SK-N-SH (cell line): ENCODE results near the gene ZNF148. TPM values are rescaled to one million over a fixed set of nuclear protein-coding genes. Genes with fewer than 3 reads are reported as not detected.

Source experiments
- CTCF ChIA-PET: fragments of 300-600, 350-600 bp; formaldehyde crosslinking; extraction: SDS; loops from one replicate; lab custom pipeline; 2021; lab: Yijun Ruan, JAX
- POLR2A ChIA-PET: fragments of 350-600 bp; sonication (Branson Sonifier 250); formaldehyde crosslinking; extraction: SDS; loops from one replicate; lab custom pipeline; 2020; ENCODE audit warnings: antibody characterized with exemption, inconsistent platforms; lab: Yijun Ruan, JAX
- DNase-seq: peaks from one replicate; pipeline ENCODE4 v3.0.0; 2012
- H2AFZ ChIP-seq: fragments of 200-600 bp; sonication (generic); 2 replicates; pipeline ENCODE4 v1.8.1; 2016; ENCODE audit warnings: antibody characterized with exemption, mild to moderate bottlenecking, low read depth
- H3F3A ChIP-seq: fragments of 200-600 bp; sonication (generic); replicated peaks from 2 replicates; pipeline ENCODE3; 2016; ENCODE audit warnings: antibody characterized with exemption, mild to moderate bottlenecking; ENCODE audit not compliant: insufficient read depth
- H3K27ac ChIP-seq, 2 experiments: fragments of 200-500 bp in 1 of 2; fragments of 200-600 bp in 1 of 2; sonication (Bioruptor generic) in 1 of 2; sonication (generic), shearing (Covaris generic) in 1 of 2; 2 replicates each; pipeline versions ENCODE4 v1.5.1 to v1.6.1; 2014 to 2016; ENCODE audit warnings: low read depth in 2 of 2, inconsistent platforms in 1 of 2, low read length in 1 of 2, mild to moderate bottlenecking in 1 of 2, mixed read lengths in 1 of 2
- H3K27me3 ChIP-seq: fragments of 200-600 bp; sonication (generic), shearing (Covaris generic); 2 replicates; pipeline ENCODE4 v1.6.1; 2016; ENCODE audit warnings: mixed run types; ENCODE audit not compliant: insufficient read depth
- H3K36me3 ChIP-seq, 2 experiments: fragments of 200-500 bp in 1 of 2; fragments of 200-600 bp in 1 of 2; sonication (Bioruptor generic) in 1 of 2; sonication (generic) in 1 of 2; replicated peaks in 1 of 2; 2 replicates each; pipeline versions ENCODE3 to v1.5.1; 2014 to 2016; ENCODE audit warnings: low read length in 1 of 2, mild to moderate bottlenecking in 1 of 2; ENCODE audit not compliant: insufficient read depth in 2 of 2, control insufficient read depth in 1 of 2
- H3K4me1 ChIP-seq, 2 experiments: fragments of 200-500 bp in 1 of 2; fragments of 200-600 bp in 1 of 2; sonication (Bioruptor generic) in 1 of 2; sonication (generic), shearing (Covaris generic) in 1 of 2; 2 replicates each; pipeline versions ENCODE4 v1.5.1 to v1.6.1; 2014 to 2016; ENCODE audit warnings: low read depth in 1 of 2, low read length in 1 of 2, mixed run types in 1 of 2; ENCODE audit not compliant: insufficient read depth in 2 of 2, control insufficient read depth in 1 of 2
- H3K4me2 ChIP-seq: fragments of 200-600 bp; sonication (generic), shearing (Covaris generic); 2 replicates; pipeline ENCODE4 v1.6.1; 2017; ENCODE audit warnings: mixed run types
- H3K4me3 ChIP-seq, 2 experiments: fragments of 200-500 bp in 1 of 2; fragments of 200-600 bp in 1 of 2; sonication (Bioruptor generic) in 1 of 2; sonication (generic), shearing (Covaris generic) in 1 of 2; 2 replicates each; pipeline versions ENCODE4 v1.5.1 to v1.8.1; 2014 to 2016; ENCODE audit warnings: low read depth in 2 of 2, inconsistent platforms in 1 of 2, low read length in 1 of 2, mild to moderate bottlenecking in 1 of 2, mixed read lengths in 1 of 2, moderate library complexity in 1 of 2
- H3K79me2 ChIP-seq: fragments of 200-600 bp; sonication (generic); 2 replicates; pipeline ENCODE4 v1.8.1; 2017; ENCODE audit warnings: mild to moderate bottlenecking; ENCODE audit not compliant: insufficient read depth
- H3K9ac ChIP-seq: fragments of 200-600 bp; sonication (generic); 2 replicates; pipeline ENCODE4 v1.6.1; 2017; ENCODE audit warnings: mixed run types
- H3K9me2 ChIP-seq: fragments of 200-600 bp; sonication (generic); 2 replicates; pipeline ENCODE4 v1.6.1; 2017; ENCODE audit warnings: mixed run types
- H3K9me3 ChIP-seq: fragments of 200-600 bp; sonication (generic); 2 replicates; pipeline ENCODE4 v1.6.1; 2017; ENCODE audit warnings: mixed run types, mild to moderate bottlenecking, moderate library complexity
- H4K20me1 ChIP-seq: fragments of 200-600 bp; sonication (generic); 2 replicates; pipeline ENCODE4 v1.6.1; 2017; ENCODE audit warnings: mild to moderate bottlenecking, mixed run types; ENCODE audit not compliant: insufficient read depth
- ELF1 ChIP-seq: IDR thresholded peaks from 2 replicates; pipeline ENCODE4 v1.4.0; 2012
- EP300 ChIP-seq, 2 experiments: IDR thresholded peaks; 2 replicates each; pipeline versions ENCODE4 v1.4.0 to v1.6.1; 2012; ENCODE audit warnings: borderline replicate concordance in 1 of 2, low read depth in 1 of 2, low read length in 1 of 2
- FOSL2 ChIP-seq: IDR thresholded peaks from 2 replicates; pipeline ENCODE4 v1.4.0; 2012; ENCODE audit warnings: low read depth, mild to moderate bottlenecking, moderate library complexity, borderline replicate concordance
- JUND ChIP-seq: IDR thresholded peaks from 2 replicates; pipeline ENCODE4 v1.4.0; 2012
- MAX ChIP-seq: IDR thresholded peaks from 2 replicates; pipeline ENCODE4 v1.4.0; 2012; ENCODE audit warnings: low read depth
- MEF2A ChIP-seq: IDR thresholded peaks from 2 replicates; pipeline ENCODE4 v1.4.0; 2012; ENCODE audit warnings: low read depth, borderline replicate concordance
- MXI1 ChIP-seq: IDR thresholded peaks from 2 replicates; pipeline ENCODE4 v1.6.1; 2012; ENCODE audit warnings: mild to moderate bottlenecking, low read depth, low read length, improper control_type of control experiment
- RCOR1 ChIP-seq: fragments of 150-350 bp; IDR thresholded peaks from 2 replicates; pipeline ENCODE4 v1.6.1; 2017; ENCODE audit warnings: antibody characterized with exemption, low read length
- RFX5 ChIP-seq: IDR thresholded peaks from 2 replicates; pipeline ENCODE4 v1.6.1; 2012; ENCODE audit warnings: mild to moderate bottlenecking, improper control_type of control experiment, low read length
- SIN3A ChIP-seq: IDR thresholded peaks from 2 replicates; pipeline ENCODE4 v1.6.1; 2012; ENCODE audit warnings: low read depth, mild to moderate bottlenecking, low read length, moderate library complexity, borderline replicate concordance
- TCF12 ChIP-seq: IDR thresholded peaks from 2 replicates; pipeline ENCODE4 v1.4.0; 2012
- TEAD4 ChIP-seq: IDR thresholded peaks from 2 replicates; pipeline ENCODE4 v1.4.0; 2012; ENCODE audit warnings: mild to moderate bottlenecking, borderline replicate concordance; ENCODE audit not compliant: insufficient read depth
- ZBTB33 ChIP-seq: IDR thresholded peaks from 2 replicates; pipeline ENCODE4 v1.4.0; 2012; ENCODE audit warnings: low read depth, borderline replicate concordance
- WGBS: methylation state at CpG from one replicate; pipeline ENCODE4 v1.1.6; 2017; ENCODE audit warnings: low lambda C conversion rate; 5-methylcytosine and 5-hydroxymethylcytosine counted together
- polyA plus RNA-seq, 3 experiments: library from polyadenylated mRNA; depleted of rRNA; stranded (reverse); fragments of >200 nt; gene quantifications; 2 replicates each; pipeline ENCODE4 v1.2.3, GENCODE V29; 2012

ZNF148 gene
- polyA plus RNA-seq, 1 of the 3 experiments (the other 2 are of a cell fraction), result 5.1 TPM

- Histone ChIP-seq H3F3A (no peaks in the 10 kb centered on the region), H3K27ac (no peak overlapping the region), H3K36me3 (no peaks in the 10 kb centered on the region), H2AFZ (no peak overlapping the region), H3K9me3 (no peaks in the 10 kb centered on the region), H3K4me1 (no peaks in the 10 kb centered on the region), H3K27me3 (no peaks in the 10 kb centered on the region), H3K9ac (no peak overlapping the region), H4K20me1 (no peaks in the 10 kb centered on the region), H3K4me2 (no peak overlapping the region), H3K4me3 (no peak overlapping the region), H3K9me2 (no peaks in the 10 kb centered on the region), H3K79me2 (no peaks in the 10 kb centered on the region)
- WGBS, result 90% methylated on average over 2 of the region's 2 CpGs
- ChIA-PET POLR2A (no interaction called here), CTCF (interaction anchor here (0.6 kb wide), 1 partner anchor 397 kb away, joined by 3 read pairs; no protein-coding TSS in a partner anchor)
- TF ChIP-seq MAX (no peak), RFX5 (no peak), MXI1 (no peak), JUND (no peak), TCF12 (no peak), FOSL2 (no peak), MEF2A (no peak), RCOR1 (no peak), ELF1 (no peak), SIN3A (no peak), EP300 (IDR thresholded peaks at IDR 0.05; ENCODE audit: borderline replicate concordance in 1 of 2, low read depth in 1 of 2, low read length in 1 of 2) (no peak)
- DNase-seq, result no peak
Observed at GRCh38 chr3:125395091-125395490, 20.0 kb upstream of the ZNF148 start.

- Histone ChIP-seq H3K9ac (no peak overlapping the region), H3K27me3 (no peaks in the 10 kb centered on the region), H3K9me3 (no peaks in the 10 kb centered on the region), H3K27ac (no peak overlapping the region)
- POLR2A ChIA-PET, result no interaction called here
- no peak for DNase-seq
- CTCF ChIA-PET, result no interaction called here
- no peak for TF ChIP-seq ZBTB33
- no peak for TF ChIP-seq ELF1
- no peak for TF ChIP-seq TEAD4
- TF ChIP-seq, all 33 proteins: peak for 0
- no peak overlapping the region for H3K4me3 ChIP-seq
- no peaks in the 10 kb centered on the region for H4K20me1 ChIP-seq
- H2AFZ ChIP-seq, result no peak overlapping the region
- H3K79me2 ChIP-seq, result no peaks in the 10 kb centered on the region
- no peaks in the 10 kb centered on the region for H3K9me2 ChIP-seq
- no peaks in the 10 kb centered on the region for H3K4me1 ChIP-seq
- H3K4me2 ChIP-seq, result no peak overlapping the region
- H3K36me3 ChIP-seq, result no peaks in the 10 kb centered on the region
- no peaks in the 10 kb centered on the region for H3F3A ChIP-seq
- 80% methylated on average over 3 of the region's 3 CpGs for WGBS
Observed at GRCh38 chr3:125394406-125394805, 19.3 kb upstream of the ZNF148 start.
